Measurements from ENCODE around the gene SENP3.
A peak's percentile ranks its signal among the peaks of the same experiment; 100 is the strongest.

The SENP3 gene

DNA sequence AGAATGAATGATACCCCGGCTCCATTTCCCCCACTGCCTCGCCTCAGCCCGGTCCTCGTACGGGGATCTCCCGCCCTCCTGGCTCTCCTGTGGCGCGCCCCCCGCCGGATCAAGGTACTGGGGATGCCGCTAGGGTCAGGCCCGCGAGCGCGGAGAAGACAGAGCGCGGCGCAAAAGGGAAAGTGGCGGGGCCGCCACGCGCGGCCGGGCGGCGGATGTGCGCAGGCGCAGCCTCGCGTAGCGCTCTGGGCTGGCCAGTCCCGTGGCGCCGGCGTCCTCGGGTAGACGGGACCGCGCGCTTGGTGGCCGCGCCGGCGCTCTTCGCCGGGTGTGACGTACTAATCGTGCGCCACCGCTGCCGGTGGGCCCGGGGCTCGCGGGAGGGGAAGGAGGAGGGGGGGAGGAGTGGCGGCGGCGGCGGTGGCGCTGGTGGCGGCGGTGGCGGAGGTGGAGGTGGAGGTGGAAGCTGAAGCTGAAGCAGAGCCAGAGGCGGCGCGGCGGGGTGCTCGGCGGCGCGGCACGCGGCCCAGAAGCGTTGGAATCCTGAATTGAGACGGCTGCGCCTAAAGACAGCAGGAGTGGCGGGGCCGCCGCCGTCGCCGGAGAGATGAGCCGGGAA, at the start of gene SENP3:
TSS of gene SENP3 (plus strand) at position 331 of the 619 bp plus-strand sequence. CDS start 1,158 bp downstream, outside the sequence.
- Mint-ChIP-seq H3K27ac (peak within 1 kb of the TSS; percentile 93), H3K36me3 (ENCODE audit: low read depth) (peaks cover 32% of the 10 kb centered on the region), H3K9me3 (no peaks in the 10 kb centered on the region), H3K27me3 (no peaks in the 10 kb centered on the region), H3K4me3 (peak within 1 kb of the TSS; percentile 90), H3K4me1 (ENCODE audit: low read depth) (peaks cover 48% of the 10 kb centered on the region)

DNA sequence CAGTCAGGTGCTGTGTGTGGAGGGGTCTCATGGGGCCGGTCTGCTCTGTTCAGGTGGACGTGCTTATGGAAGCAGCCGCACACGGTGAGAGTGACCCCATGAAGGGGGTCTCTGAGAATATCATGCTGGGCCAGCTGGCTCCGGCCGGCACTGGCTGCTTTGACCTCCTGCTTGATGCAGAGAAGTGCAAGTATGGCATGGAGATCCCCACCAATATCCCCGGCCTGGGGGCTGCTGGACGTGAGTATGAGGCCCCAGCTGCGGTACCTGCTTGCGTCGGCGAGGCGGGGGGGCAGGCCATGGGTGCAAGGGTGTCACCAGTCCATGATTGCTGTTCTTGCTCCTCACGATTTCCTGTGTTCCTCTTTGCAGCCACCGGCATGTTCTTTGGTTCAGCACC, 49.6 kb upstream of the SENP3 start:
- Mint-ChIP-seq H3K27ac (no peak overlapping the region), H3K4me3 (no peak overlapping the region), H3K4me1 (ENCODE audit: low read depth) (no peaks in the 10 kb centered on the region), H3K36me3 (ENCODE audit: low read depth) (peaks cover 55% of the 10 kb centered on the region), H3K27me3 (no peaks in the 10 kb centered on the region), H3K9me3 (no peaks in the 10 kb centered on the region)

DNA sequence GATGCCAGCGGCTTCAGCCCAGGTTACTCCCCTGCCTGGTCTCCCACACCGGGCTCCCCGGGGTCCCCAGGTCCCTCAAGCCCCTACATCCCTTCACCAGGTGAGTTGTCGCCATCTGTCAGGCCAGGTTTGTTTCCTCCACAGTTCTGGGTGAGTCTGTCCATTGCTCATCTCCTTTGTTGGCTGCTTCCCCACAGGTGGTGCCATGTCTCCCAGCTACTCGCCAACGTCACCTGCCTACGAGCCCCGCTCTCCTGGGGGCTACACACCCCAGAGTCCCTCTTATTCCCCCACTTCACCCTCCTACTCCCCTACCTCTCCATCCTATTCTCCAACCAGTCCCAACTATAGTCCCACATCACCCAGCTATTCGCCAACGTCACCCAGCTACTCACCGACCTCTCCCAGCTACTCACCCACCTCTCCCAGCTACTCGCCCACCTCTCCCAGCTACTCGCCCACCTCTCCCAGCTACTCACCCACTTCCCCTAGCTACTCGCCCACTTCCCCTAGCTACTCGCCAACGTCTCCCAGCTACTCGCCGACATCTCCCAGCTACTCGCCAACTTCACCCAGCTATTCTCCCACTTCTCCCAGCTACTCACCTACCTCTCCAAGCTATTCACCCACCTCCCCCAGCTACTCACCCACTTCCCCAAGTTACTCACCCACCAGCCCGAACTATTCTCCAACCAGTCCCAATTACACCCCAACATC, 48.7 kb upstream of the SENP3 start:
- peaks cover 47% of the 10 kb centered on the region for H3K36me3 Mint-ChIP-seq (ENCODE audit: low read depth)
- no peak overlapping the region for H3K4me3 Mint-ChIP-seq
- peak overlapping the region; percentile 16 for H3K27ac Mint-ChIP-seq
- no peaks in the 10 kb centered on the region for H3K9me3 Mint-ChIP-seq
- H3K27me3 Mint-ChIP-seq, result no peaks in the 10 kb centered on the region
- no peaks in the 10 kb centered on the region for H3K4me1 Mint-ChIP-seq (ENCODE audit: low read depth)

- Mint-ChIP-seq H3K36me3 (ENCODE audit: low read depth) (peaks cover 38% of the 10 kb centered on the region), H3K4me1 (ENCODE audit: low read depth) (no peaks in the 10 kb centered on the region), H3K27me3 (no peaks in the 10 kb centered on the region), H3K27ac (no peak overlapping the region), H3K9me3 (no peaks in the 10 kb centered on the region), H3K4me3 (no peak overlapping the region)
Observed at GRCh38 chr17:7513850-7514419, 47.8 kb upstream of the SENP3 start.

DNA sequence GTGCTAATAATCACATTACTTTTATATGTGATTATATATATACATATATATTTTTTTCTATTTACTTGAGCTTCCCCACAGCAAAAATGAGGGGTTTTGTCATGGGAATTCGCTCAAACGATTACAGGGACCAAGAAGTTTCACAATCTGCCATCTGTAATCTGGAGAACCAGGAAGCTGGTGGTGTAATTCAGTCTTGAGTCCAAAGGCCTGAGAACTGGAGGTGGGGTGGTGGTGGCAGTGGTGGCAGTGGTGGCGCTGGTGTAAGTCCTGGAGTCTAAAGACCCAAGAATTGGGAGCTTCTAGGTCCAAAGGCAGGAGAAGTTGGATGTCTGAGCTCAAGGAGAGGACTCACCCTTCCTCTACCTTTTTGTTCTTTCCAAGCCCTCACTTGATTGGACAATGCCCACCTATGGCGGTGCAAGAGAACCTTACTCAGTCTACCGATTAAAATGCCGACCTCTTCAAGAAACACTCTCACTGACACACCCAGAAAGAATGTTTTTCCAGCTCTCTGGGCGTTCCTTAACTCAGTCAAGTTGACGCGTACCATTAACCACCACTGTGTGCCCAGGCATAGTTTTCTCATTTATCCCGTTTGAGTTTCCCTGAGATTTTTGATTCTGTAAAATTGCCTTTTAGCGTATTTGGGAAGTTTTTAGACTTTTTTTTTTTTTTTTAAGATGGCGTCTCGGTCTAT, 45.7 kb upstream of the SENP3 start:
- H3K27ac Mint-ChIP-seq, result no peak overlapping the region
- H3K9me3 Mint-ChIP-seq, result no peaks in the 10 kb centered on the region
- no peak overlapping the region for H3K4me3 Mint-ChIP-seq
- no peaks in the 10 kb centered on the region for H3K4me1 Mint-ChIP-seq (ENCODE audit: low read depth)
- H3K36me3 Mint-ChIP-seq (ENCODE audit: low read depth), result peaks cover 18% of the 10 kb centered on the region
- H3K27me3 Mint-ChIP-seq, result no peaks in the 10 kb centered on the region

DNA sequence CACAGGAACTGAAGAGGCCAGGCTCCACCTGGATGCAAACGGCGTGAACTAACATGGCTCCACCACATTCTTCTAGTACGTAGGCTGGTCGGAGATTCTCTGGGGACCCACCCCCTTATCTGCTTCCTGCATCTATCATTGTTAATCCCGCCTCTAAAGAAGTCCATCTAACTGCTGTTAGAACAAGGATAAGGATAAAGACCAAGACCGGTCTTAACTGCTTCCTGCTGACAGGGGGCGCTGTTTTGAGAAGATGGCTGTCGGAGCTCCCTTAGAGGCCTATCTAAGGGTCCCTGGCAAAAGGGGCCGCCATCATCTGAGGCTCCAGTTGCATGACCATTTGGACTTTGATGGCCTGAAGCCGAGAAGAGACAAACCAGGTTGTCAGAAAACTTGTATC, 38.7 kb upstream of the SENP3 start:
- Mint-ChIP-seq H3K27ac (no peak overlapping the region), H3K27me3 (no peaks in the 10 kb centered on the region), H3K4me1 (ENCODE audit: low read depth) (peaks cover 3% of the 10 kb centered on the region), H3K9me3 (peaks cover 4% of the 10 kb centered on the region), H3K4me3 (no peak overlapping the region), H3K36me3 (ENCODE audit: low read depth) (no peaks in the 10 kb centered on the region)

DNA sequence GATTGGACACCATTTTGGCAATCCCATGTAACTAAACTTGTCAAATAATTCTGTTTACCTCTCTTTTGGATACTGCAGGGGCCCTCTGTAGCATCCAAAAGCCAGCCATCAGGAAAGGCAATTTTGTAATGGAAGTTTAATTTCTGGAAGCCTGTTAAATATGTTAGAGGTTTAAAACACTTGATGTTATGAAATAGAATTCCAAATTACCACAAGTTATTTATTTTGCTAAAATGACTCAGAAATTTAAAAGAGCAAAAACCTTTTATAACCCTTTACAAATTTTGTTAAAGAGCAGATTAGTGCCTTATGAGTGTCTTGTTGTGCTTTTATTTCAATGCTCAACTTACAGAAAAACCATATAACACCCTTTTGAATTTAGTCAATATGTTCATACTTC, 32.9 kb upstream of the SENP3 start:
- no peaks in the 10 kb centered on the region for H3K27me3 Mint-ChIP-seq
- peaks cover 3% of the 10 kb centered on the region for H3K36me3 Mint-ChIP-seq (ENCODE audit: low read depth)
- peaks cover 8% of the 10 kb centered on the region for H3K9me3 Mint-ChIP-seq
- no peak overlapping the region for H3K27ac Mint-ChIP-seq
- no peaks in the 10 kb centered on the region for H3K4me1 Mint-ChIP-seq (ENCODE audit: low read depth)
- H3K4me3 Mint-ChIP-seq, result no peak overlapping the region

DNA sequence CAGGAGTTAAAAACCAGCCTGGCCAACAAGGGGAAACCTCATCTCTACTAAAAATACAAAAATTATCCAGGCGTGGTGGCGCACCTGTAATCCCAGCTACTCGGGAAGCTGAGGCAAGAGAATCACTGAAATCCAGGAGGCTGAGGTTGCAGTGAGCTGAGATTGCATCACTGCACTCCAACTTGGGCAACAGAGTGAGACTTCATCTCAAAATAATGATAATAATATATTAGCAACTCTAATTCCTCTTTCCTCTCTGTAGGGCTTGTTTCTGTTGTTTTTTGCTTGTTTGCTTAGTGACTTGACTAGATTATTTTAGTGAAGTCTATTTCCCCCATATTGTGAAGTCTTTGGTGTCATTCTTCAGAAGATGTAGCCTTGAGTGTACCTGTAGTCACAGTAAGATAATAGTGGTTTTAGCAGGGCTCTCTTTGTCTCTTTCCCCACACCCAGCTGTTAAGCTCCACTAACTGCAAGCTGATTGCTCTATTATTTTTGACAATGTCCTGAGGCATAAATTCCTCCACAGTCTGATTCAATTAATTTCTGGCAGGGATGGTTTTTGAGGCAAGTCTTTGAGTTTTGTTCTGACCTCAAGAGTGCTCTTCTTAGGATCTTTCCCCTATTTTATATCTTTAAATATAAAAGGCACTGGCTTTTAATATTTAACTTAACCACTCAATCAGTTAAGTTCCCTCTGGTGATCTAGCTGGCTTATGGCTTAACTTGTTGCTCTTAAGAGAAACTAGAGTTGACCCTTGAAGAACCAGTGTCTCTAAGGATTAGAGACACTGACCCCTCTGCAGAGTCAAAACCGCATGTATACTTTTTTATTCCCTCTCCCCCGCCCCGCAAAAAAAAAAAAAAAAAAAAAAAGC, 31.5 kb upstream of the SENP3 start:
- no peaks in the 10 kb centered on the region for H3K4me1 Mint-ChIP-seq (ENCODE audit: low read depth)
- H3K4me3 Mint-ChIP-seq, result no peak overlapping the region
- H3K36me3 Mint-ChIP-seq (ENCODE audit: low read depth), result peaks cover 3% of the 10 kb centered on the region
- H3K27me3 Mint-ChIP-seq, result no peaks in the 10 kb centered on the region
- peaks cover 8% of the 10 kb centered on the region for H3K9me3 Mint-ChIP-seq
- no peak overlapping the region for H3K27ac Mint-ChIP-seq

- Mint-ChIP-seq H3K9me3 (no peaks in the 10 kb centered on the region), H3K4me1 (ENCODE audit: low read depth) (no peaks in the 10 kb centered on the region), H3K36me3 (ENCODE audit: low read depth) (no peaks in the 10 kb centered on the region), H3K27ac (no peak overlapping the region), H3K4me3 (no peak overlapping the region), H3K27me3 (no peaks in the 10 kb centered on the region)
Observed at GRCh38 chr17:7538050-7538449, 23.7 kb upstream of the SENP3 start.

DNA sequence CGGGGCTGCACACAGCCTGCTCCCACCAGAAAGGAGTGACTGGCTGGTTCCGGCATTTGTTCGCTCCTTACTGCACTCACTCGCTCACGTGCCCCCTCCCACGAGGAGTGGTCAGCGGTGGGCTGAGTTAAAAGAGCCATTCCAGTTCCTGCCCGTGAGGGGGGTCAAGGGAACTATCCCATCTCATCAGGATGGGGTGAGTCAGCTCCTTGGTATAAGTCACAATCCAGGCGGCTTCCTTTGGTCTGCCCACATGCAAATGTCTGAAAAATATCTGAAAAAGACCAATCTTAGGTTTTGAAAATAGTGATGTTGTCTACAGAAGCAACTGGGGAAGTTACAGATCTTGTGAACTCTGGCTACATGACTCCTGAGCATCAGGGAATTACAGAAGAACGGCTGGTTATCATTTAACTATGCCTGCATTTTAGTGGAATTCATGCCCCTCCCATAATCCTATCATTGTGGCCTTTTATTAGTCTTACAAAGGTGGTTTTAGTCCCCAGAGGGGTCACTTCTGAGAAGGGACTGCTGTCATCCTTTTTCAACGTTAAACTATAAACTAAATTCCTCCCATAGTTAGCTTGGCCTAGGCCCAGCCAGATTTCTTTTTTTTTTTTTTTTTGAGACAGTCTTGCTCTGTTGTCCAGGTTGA, 22.7 kb upstream of the SENP3 start:
- no peak overlapping the region for H3K27ac Mint-ChIP-seq
- H3K36me3 Mint-ChIP-seq (ENCODE audit: low read depth), result no peaks in the 10 kb centered on the region
- H3K9me3 Mint-ChIP-seq, result no peaks in the 10 kb centered on the region
- H3K27me3 Mint-ChIP-seq, result no peaks in the 10 kb centered on the region
- H3K4me3 Mint-ChIP-seq, result no peak overlapping the region
- no peaks in the 10 kb centered on the region for H3K4me1 Mint-ChIP-seq (ENCODE audit: low read depth)

- Mint-ChIP-seq H3K4me3 (no peak overlapping the region), H3K4me1 (ENCODE audit: low read depth) (no peaks in the 10 kb centered on the region), H3K9me3 (no peaks in the 10 kb centered on the region), H3K36me3 (ENCODE audit: low read depth) (no peaks in the 10 kb centered on the region), H3K27me3 (no peaks in the 10 kb centered on the region), H3K27ac (no peak overlapping the region)
Observed at GRCh38 chr17:7541074-7541621, 20.6 kb upstream of the SENP3 start.

DNA sequence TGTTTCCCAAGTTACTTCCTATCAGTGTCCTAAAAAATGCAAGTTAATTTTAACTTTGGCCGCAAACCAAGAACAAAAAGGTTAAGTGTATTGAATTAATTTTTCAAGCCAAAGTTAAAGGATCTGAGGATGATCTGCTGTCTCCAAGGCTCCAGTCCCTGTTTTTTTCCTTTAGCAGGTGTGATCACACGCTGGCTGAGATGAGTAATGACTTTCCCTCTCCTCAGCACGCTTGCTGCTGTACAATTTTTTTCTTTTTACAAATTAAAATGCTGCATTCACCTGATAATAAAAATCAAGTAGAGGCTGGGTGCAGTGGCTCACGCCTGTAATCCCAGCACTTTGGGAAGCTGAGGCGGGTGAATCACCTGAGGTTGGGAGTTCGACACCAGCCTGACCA, 16.8 kb upstream of the SENP3 start:
- H3K4me3 Mint-ChIP-seq, result no peak overlapping the region
- no peaks in the 10 kb centered on the region for H3K36me3 Mint-ChIP-seq (ENCODE audit: low read depth)
- H3K27ac Mint-ChIP-seq, result no peak overlapping the region
- no peaks in the 10 kb centered on the region for H3K9me3 Mint-ChIP-seq
- no peaks in the 10 kb centered on the region for H3K27me3 Mint-ChIP-seq
- H3K4me1 Mint-ChIP-seq (ENCODE audit: low read depth), result peaks cover 20% of the 10 kb centered on the region

DNA sequence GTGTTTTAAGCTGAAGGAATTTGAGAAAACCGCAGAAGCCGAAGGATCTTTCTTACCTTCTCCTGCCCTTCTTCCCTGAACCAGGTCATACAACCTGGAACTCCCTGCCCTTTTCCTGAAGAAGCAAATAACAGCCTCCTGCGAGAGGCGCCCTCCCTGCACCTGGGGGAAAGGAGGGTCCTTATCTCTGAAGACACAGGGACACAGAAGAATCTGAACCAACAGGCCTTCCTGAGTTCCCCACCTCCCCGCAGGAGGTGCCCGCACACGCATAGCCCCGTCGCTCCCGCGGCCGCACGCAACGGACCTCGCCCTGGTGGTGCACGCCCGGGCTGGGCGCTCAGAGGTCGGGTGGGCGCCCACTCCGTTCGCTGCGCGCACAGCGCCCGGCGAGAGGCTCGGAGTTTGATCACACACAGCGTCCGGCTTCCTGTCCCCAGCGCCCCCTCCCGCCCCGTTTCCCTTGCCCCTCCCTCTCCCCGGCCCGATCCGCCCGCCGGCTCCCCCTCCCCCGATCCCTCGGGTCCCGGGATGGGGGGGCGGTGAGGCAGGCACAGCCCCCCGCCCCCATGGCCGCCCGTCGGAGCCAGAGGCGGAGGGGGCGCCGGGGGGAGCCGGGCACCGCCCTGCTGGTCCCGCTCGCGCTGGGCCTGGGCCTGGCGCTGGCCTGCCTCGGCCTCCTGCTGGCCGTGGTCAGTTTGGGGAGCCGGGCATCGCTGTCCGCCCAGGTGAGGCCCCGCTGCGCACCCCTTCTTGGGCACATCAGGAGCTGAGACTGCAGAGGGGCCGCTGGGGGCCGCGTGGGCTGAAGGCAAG, 12.9 kb upstream of the SENP3 start, which contains the start of gene TNFSF12:
TSS of gene TNFSF12 (plus strand) at position 474 of the 816 bp plus-strand sequence. CDS start at position 570, 96 bp downstream.
- Mint-ChIP-seq H3K27ac (peak within 1 kb of the TSS; percentile 72), H3K36me3 (ENCODE audit: low read depth) (peaks cover 4% of the 10 kb centered on the region), H3K4me1 (ENCODE audit: low read depth) (peaks cover 59% of the 10 kb centered on the region), H3K4me3 (peak within 1 kb of the TSS; percentile 80), H3K9me3 (no peaks in the 10 kb centered on the region), H3K27me3 (no peaks in the 10 kb centered on the region)

Data from stimulated activated naive CD8-positive, alpha-beta T cell treated with anti-CD3 and anti-CD28 coated beads, Interleukin-15, Interleukin-2, amounts not matched to agents 100 ng/mL and 50 ng/mL, for 24 hours (primary cell).